SH-SY5Y (cell line): ENCODE measurements around the gene LRMDA.

Experiments
- GATA2 ChIP-seq: IDR thresholded peaks from 2 replicates; pipeline ENCODE4 v1.6.1; 2011; ENCODE audit warnings: mild to moderate bottlenecking, low read depth, low read length
- GATA3 ChIP-seq: IDR thresholded peaks from 2 replicates; pipeline ENCODE4 v1.6.1; 2011; ENCODE audit warnings: low read depth, mild to moderate bottlenecking, low read length, moderate library complexity

GRCh38 chr10:76047521-76047920 is 616.1 kb downstream of the LRMDA start:
- TF ChIP-seq GATA3 (no peak), GATA2 (no peak)
